CD4-positive, alpha-beta T cell treated with Interleukin-2 at 100 ng/mL for 4 hours (primary cell): ENCODE results near the gene DAPP1.

ENCODE experiments used
- DNase-seq: peaks from one replicate; pipeline ENCODE4 v3.0.0-alpha.2; 2020; ENCODE audit warnings: low spot score

The DAPP1 gene

GRCh38 chr4:99915449-99915848 is 98.8 kb downstream of the DAPP1 start:
- no peak for DNase-seq

GRCh38 chr4:99917575-99917974 is 100.9 kb downstream of the DAPP1 start:
- DNase-seq: no peak

GRCh38 chr4:99918656-99919055 is 102.0 kb downstream of the DAPP1 start:
- DNase-seq: no peak
